HG03521 (cell line): ENCODE measurements around the gene TAS2R1.
"Not testable (repeated sequence)": the region's sequence is repeated elsewhere in the genome, so short reads cannot be mapped to it uniquely, and the experiment has no call there.

Experiments
- ATAC-seq: cut with Tn5 transposase; IDR thresholded peaks from one replicate; pipeline ENCODE4 v1.9.1; 2021; ENCODE audit warnings: mild to moderate bottlenecking, moderate library complexity; ENCODE audit not compliant: unreplicated experiment

The TAS2R1 gene

GRCh38 chr5:9623661-9624060 is 6.5 kb downstream of the TAS2R1 start:
- no peak for ATAC-seq

GRCh38 chr5:9622971-9623421 is 7.2 kb downstream of the TAS2R1 start:
- no peak for ATAC-seq

GRCh38 chr5:9621379-9621903 is 8.7 kb downstream of the TAS2R1 start:
- no peak for ATAC-seq

GRCh38 chr5:9619331-9620092 is 10.6 kb downstream of the TAS2R1 start:
- ATAC-seq: no peak

- no peak for ATAC-seq
Observed at GRCh38 chr5:9617739-9618504, 12.2 kb downstream of the TAS2R1 start.

GRCh38 chr5:9617221-9617620 is 12.9 kb downstream of the TAS2R1 start:
- ATAC-seq: no peak

- ATAC-seq: no peak
Observed at GRCh38 chr5:9615331-9615730, 14.8 kb downstream of the TAS2R1 start.

GRCh38 chr5:9613360-9613759 is 16.8 kb downstream of the TAS2R1 start:
- no peak for ATAC-seq

- no peak for ATAC-seq
Observed at GRCh38 chr5:9610969-9611368, 19.2 kb downstream of the TAS2R1 start.

GRCh38 chr5:9610364-9610763 is 19.8 kb downstream of the TAS2R1 start:
- no peak for ATAC-seq

GRCh38 chr5:9608093-9608492 is 22.1 kb downstream of the TAS2R1 start:
- ATAC-seq: no peak

- ATAC-seq: no peak
Observed at GRCh38 chr5:9605041-9605838, 24.9 kb downstream of the TAS2R1 start.

GRCh38 chr5:9604416-9604815 is 25.7 kb downstream of the TAS2R1 start:
- no peak for ATAC-seq

GRCh38 chr5:9601055-9601739 is 29.0 kb downstream of the TAS2R1 start:
- ATAC-seq: no peak

- ATAC-seq: no peak
Observed at GRCh38 chr5:9599391-9599790, 30.8 kb downstream of the TAS2R1 start.

- not testable (repeated sequence) for ATAC-seq
Observed at GRCh38 chr5:9598329-9598728, 31.8 kb downstream of the TAS2R1 start.

- not testable (repeated sequence) for ATAC-seq
Observed at GRCh38 chr5:9597322-9597721, 32.8 kb downstream of the TAS2R1 start.

GRCh38 chr5:9596824-9597223 is 33.3 kb downstream of the TAS2R1 start:
- no peak for ATAC-seq

- ATAC-seq: no peak
Observed at GRCh38 chr5:9596171-9596780, 33.9 kb downstream of the TAS2R1 start.

- no peak for ATAC-seq
Observed at GRCh38 chr5:9594913-9595312, 35.2 kb downstream of the TAS2R1 start.
